ENCODE data around the gene MAN2A1.
"Not testable (repeated sequence)": the region's sequence is repeated elsewhere in the genome, so short reads cannot be mapped to it uniquely, and the experiment has no call there.

MAN2A1 gene

DNA sequence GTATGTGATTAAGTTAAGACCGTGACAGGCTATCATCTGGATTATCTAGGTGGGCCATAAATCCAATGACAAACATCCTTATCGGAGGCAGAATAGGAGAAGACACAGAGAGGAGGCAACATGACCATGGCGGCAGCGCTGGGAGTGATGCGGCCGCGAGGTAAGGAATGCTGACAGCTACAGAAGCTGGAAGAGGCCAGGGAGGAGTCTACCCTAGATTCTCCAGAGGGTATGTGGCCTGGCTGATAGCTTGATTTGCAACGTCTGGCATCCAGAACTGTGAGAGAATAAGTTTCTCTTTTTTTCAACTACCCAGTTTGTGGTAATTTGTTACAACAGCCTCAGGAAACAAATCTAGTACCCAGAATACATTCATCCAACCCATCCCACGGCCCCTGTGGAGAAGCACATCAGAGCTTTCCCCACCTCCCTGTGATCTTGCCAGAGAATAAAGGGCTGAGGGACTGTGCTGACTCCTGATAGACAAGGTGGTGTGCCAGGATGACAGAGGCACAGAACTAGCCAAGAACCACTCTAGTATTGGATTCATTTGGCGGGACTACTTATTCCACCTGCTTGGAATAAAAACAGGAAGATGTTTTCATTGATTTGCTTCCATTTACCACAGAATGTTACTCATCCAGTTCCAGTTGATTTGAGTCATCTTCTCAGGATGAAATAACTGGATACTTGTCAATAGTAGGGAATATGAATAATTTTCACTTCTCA, 187.4 kb downstream of the MAN2A1 start:
- DNase-seq = no peak

DNA sequence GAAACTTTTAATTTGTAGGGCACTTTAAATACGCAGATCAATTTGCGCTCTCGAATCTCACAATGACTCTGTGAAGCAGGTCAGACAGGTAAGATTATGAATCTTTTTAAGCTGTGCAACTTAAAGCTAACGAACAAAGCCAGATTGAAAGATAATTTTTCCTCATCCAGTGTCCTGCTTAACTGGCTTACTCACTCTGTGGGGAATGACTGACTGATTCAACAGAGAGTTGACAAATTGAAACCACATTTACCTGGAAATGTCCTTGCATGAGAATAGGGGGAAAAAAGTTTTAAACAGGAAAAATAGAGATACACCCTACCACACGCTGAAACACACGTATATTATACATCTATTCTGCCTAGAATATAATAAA, 187.9 kb downstream of the MAN2A1 start:
- DNase-seq = no peak

DNA sequence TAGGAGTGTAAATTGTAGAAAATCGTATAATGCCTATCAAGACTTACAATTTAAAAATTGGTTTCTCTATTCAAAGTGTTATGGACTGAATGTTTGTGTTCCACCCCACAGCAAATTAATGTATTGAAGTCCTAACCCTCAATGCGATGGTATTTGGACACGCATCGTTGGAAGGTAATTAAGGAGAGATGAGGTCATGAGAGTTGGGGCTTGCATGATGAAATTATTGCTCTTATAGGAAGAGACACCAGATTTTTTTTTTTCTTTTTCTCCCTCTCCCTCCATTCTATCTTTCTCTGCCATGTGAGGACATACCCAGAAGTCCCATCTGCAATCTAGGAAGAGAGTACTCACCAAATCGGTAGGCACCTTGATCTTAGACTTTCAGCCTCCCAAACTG, 189.2 kb downstream of the MAN2A1 start:
- no peak for DNase-seq

DNA sequence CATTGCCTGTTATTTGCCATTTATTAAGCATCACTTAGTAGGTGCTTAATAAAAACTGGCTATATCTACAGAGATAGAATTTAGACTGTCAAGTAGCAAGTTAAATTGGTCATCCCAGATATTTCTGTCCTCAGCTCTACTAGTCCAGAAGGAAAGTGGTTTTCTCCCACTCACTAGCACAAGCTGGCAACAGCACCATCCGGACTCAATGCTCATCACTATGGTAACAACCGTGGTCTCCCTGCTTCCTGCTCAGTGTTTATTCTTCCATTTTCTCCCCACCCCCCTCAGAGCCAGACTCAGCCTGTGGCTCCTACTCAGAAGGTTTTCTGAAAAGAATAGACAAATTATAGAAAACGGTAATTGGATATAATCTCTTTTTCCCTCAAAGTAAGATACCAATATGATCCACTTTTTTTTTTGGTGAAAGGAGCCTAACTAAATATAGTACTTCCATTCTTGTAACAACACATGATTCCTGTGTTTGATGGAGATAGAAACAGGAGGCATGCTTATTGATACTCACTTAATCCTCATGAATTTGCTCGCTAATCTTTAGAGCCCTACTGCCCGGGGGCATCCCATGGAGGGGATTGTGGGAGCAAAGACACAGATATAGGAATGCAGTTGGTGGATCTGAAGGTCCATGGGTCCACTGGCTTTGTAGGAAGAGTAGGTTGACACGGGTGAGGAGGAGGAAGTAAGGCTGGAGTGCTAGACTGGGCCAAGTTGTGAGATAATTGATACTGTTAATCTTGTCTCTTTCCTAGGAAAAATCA, 191.4 kb downstream of the MAN2A1 start:
- no peak for DNase-seq

DNA sequence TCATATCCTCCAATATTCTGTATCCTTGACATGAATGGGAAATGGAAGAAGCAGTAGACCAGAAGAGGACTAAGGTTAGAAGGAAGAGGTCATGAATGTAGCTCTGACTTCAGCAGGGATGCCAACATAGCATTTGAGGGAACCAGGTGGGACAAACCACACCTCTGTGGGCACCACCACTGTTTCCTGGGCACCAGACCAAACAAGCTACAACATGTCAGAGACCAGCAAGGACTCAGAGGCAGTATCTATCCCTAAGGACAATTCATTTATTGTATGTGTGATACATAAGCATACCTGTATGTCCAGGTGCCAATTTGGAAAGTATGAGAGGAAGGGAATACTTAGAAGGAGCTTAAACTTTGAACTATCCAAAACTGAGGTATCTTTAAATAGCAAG, 192.8 kb downstream of the MAN2A1 start:
- DNase-seq = no peak

DNA sequence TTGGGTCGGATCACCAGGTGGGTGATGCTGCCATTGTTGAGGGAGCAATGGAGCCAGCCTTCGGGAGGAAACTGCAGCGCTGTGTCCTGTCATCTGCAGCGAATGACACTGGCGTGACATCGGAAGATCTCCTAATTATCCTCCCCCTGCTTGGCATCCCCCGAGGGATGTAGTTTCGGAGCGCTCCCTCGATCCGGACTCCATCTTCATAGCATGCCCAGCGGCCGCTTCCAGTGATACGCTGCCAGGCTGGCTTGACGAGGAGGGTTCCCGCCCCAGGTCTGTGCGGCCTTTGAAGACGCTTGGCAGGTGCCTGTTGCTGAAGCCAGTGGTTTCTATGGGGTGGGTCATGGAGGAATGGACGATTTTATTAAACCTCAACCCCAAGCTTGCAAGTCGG, 194.9 kb downstream of the MAN2A1 start:
- DNase-seq = no peak

DNA sequence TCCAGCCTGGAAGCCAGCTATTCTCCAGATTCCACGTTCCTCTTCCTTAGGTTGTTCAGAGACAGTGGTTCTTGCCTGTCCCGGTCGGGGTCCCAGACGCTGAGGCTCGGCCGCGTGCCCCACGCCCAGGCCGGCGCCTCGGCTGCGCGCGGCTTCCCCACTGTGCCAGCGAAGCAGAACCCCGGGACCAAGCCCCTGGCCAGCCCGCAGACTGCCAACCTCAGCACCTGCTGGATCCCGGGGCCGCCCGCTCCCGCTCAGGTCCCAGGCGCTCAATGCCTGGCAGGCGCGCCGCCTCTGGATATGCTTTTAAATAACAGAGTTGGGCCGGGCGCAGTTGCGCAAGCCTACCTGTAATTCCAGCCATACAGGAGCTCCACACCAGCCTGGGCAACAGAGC, 195.5 kb downstream of the MAN2A1 start:
- no peak for DNase-seq

DNA sequence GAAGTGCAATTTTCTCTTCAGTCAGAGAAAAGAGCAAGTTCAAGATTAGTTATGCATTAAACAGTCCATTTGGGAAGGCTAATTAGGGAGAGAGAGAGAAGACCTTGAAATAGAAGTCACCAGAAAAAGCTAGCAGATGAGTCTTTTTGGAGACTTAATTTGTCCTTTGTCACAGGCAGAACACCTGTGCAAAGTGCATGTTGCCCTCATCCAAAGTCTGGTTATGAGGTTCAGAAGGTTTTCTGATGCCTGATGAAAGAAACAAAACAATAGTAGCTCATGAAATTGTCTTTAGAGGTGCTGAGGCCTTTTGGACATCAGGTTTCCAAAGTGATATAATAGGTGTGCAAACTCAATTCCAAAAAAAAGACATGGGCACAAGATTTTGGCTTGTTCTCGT, 199.3 kb downstream of the MAN2A1 start:
- DNase-seq = no peak

DNA sequence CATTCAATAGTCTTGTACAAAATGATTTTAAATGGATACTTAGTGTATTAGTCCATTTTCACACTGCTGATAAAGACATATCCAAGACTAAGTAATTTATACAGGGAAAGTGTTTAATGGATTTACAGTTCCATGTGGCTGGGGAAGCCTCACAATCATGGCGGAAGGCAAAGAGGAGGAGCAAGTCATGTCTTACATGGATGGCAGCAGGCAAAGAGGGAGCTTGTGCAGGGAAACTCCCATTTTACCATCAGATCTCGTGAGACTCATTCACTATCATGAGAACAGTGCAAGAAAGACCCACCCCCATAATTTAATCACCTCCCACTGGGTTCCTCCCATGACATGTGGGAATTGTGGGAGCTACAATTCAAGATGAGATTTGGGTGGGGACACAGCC, 203.5 kb downstream of the MAN2A1 start:
- DNase-seq = not testable (repeated sequence)

DNA sequence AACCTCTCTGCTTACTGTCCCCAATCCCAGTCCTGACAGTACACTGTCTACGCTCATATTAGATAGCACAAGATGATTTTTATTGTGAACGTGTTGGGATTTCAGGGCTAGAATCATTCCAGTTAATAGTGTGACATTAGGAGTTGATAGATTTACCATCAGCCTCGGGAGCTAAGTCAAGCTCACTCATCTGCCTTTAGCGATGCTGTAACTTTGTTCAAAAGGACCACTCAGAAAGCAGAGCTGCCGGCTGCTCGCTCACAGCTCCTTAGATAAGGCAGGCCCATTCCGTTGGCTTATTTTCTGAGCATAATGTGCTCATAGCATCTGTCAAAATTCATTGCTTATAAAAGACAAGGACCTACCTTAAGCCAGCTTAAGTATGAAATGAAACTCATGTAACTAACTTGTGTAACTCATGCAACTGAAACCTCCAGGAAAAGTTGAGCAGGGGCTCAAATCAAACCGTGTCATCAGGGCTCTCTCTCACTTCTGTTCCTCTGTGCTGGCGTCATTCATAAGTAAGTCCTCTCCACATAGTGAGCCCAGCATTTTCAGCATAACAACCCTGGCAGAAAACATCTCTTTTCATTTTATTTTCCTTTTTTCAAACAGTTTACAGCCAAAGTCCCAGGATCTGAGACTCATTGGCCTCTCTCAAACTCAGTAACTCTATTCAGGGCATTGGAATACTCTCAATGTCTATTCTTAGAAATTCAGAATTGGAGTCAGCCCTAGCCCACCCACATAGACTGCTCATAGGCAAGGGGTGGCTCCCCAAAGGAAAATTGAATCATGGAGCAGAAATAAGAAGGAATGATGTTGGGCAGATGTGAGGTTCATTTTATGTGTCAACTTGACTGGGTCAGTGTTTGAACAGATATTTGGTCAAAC, 208.8 kb downstream of the MAN2A1 start:
- DNase-seq = no peak

DNA sequence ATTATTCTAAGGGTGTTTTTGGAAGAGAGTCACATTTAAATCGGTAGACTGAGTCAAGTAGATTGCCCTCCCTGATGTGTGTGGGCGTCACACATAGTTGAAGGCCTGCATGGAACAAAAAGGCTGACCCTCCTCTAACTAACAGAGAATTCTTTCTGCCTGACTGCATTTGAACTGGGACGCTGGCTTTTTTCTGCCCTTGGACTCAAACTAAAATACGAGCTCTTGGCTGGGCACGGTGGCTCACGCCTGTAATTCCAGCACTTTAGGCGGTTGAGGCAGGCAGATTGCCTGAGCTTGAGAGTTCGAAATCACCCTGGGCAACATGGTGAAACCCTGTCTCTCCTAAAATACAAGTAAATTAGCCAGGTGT, 209.4 kb downstream of the MAN2A1 start:
- DNase-seq = no peak

DNA sequence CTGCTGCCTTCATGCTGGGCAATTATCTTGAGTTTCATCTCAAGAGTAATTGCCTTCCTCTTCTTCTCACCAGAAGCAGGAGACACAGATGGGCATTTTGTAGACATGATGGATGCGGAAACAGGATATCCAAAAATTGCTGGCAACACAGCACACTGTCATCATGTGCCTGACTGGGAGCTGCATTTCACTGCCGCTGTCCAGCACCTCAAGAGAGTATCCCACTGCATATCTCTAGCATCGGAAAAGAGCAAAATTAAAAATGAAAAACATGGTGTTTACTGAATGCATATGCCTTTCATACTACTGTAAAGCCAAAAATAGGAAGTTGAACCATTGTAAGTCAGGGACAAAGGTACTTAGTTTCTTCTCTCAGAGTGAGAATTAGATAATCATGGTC, 210.7 kb downstream of the MAN2A1 start:
- DNase-seq = no peak

DNA sequence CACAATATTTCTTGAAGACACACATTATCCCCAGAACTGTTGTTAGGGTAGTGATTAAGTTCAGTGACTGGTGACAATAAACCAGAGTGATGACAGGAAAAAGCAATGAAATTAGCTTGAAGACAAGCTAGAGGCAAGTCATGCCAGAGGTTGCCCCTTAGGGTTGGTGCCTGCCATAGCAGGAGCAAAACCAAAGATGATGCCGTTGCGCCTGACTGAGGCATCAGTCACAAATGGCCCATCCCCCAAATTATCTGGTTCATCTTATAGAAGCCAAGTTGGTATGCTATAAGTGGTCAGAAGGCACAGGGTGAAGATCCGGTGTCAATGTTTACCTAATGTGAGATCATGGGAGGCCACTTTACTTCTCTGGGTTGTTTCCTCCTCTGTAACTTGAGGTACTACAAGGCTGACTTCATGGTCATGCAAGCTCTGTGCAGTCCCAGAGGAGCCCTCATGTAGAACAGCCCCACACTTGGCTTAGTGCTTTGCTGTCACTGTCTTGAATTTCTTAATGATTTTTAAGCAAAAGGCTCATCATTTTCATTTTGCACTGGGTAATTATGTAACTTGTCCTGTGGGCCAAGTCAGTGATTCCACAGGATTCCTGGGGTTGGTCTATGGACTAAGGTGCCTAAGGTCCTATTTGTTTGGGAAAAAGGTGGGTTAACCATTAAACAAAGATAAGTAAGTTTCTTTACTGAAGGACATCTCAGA, 211.3 kb downstream of the MAN2A1 start:
- DNase-seq = no peak

DNA sequence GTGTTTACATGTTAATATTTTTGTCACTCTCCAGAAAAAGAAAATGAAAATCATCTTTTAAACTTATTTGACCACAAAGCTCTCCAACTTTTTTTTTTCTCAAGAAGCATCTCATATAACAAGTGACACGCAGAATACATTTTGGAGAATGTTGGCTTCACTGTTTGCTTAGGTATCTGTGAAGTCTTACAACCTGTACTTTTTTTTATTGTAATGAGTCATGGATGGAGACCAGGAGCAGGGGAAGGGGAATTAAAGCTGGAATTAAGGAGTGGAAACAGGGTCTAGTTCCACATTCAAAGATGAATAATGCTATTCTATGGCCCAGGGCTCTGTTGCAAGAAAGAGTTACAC, 211.9 kb downstream of the MAN2A1 start:
- DNase-seq = no peak

DNA sequence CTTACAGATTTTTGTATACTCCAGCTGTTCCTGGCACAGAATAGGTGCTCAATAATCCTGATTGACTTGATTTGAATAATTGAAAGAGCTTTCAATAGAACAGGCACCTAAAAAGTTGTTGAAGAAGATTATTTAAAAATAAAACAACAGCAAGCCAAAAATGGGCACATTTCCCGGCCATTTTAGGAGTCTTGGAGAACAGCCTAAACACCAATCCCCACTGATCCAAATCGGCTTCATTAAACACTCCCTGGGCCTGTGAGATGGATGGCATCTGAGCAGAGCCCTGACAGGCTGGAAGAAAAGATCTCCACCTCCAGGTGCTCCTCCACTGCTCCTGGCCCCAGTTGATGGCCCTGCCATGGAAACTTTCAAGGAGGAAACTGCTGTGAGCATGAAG, 213.3 kb downstream of the MAN2A1 start:
- no peak for DNase-seq

DNA sequence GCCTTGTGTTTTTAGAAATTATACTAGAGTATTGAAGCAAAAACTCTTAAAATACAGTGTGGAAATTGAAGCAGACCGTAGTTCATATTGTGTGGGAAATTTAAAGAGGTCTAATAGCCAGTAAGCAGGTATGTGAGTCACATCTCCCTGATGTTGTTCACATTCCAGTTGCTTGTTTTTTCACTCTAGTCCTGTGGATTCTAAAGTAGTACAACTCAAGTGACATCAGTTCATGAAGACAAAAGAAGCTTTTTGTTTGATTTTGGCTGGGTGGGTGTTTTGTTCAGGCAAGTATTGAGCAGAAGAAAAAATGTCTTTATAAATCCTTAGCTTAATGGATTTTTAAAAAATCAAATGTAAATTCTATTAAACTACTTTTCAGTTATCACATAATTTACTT, 216.2 kb downstream of the MAN2A1 start:
- DNase-seq = no peak

DNA sequence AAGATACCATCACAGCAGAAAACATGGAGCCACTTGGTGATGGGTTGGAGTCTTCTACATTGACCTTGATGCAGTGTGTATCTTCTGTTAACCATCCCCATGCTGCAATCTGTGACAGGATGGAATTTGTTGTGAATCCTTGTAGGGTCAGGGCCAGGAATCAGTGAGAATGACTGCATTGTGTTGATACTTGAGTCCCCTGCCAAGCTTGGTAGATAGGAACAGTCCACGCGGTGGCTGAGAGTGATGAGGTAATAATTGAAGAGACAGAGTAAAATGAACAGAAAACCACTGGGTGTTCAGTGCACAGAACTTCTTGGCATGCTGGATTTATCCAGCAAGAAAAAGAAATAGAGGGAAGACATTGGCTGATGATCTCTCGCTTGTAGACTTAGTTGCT, 217.5 kb downstream of the MAN2A1 start:
- DNase-seq = no peak

DNA sequence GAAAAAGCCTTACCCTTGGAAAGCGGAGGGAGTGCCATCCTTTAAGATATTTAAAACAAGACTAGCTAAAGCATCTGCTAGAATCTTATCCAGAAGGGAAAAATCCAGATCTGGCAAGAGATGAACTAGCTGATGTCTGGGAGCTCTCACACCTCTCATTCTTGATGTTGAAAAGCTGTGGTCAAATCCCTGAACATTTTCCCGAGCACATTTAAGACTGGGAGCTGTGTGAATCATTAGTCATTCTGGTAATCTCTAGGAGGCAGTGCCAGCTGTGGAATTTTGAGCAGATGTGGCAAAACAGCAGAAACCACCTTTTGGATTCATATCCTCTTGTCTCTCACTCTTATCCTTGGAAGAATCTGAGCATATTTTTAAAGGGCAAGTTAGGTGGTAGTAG, 218.0 kb downstream of the MAN2A1 start:
- no peak for DNase-seq

DNA sequence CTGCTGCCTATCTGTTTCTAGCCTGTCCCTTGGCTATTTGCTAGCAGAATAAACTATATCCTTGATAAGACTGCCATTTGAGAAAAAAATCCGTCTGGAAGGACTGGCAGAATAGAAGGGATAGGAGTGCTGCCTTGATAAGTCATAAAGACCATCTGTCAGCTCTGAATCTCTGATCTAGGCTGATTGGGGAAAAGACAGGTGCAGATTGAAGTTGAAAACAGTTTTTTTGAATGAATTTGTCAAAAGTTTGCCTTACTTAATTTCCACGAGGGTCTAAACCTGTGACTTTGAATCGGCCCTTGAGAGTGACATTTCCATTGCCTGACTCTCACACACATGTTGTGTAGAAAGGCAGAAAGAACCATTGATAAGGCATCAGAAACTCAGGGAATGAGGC, 218.6 kb downstream of the MAN2A1 start:
- no peak for DNase-seq

DNA sequence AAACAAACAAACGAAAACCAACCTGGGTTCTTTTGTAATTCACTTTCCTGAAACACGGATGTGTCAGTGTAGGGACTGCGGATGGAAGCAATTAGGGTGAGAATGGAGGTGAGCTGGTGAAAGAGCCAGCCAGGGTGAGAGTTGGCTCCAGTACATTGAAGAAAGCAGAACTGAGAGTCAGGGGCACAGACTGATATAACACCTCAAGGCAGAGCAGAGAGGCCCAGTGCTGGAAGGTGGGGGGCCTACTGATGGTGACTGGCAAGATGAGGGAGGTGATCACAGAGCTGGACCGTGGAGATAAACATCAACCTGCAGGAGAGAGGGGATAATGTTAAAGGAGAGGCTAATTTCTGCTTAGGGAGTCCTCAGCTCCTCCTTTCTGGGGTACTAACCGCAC, 221.1 kb downstream of the MAN2A1 start:
- no peak for DNase-seq

DNA sequence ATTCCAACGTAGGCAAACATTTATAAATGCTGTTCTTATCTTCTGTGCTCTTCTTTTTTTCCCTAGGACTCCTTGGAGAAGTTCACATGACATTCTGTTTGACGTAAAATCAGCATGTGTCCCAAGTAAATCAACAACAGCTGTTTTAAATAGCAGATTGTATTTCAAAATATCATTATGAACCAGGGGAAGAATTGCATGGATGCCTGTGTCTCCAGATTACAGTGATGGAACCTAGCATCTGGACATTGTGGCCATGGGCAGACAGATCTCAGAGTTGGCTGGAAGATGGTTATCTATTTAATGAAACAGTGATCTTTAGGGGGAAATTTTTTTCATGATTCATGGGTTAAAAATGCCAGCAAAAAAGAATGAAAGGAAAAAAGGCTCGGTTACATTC, 222.0 kb downstream of the MAN2A1 start:
- DNase-seq = no peak

DNA sequence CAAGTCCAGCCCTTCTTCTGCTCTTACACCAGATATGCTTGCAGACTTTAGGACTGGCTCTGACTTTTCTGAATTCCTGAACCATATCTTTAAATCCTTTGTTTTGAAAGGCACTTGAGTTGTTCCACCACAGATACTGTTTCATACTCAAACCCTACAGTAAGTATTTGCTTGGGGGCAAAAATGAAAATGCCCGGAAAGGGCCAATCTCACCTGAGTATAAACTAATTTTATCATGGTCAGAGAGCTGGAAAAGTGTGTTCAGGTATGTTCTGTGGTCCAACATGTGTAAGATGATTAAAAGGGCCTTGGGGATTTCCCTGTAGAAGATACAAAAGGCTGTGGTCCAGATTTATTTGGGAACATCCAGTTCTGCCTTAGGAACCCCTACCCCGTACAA, 225.2 kb downstream of the MAN2A1 start:
- DNase-seq = no peak

DNA sequence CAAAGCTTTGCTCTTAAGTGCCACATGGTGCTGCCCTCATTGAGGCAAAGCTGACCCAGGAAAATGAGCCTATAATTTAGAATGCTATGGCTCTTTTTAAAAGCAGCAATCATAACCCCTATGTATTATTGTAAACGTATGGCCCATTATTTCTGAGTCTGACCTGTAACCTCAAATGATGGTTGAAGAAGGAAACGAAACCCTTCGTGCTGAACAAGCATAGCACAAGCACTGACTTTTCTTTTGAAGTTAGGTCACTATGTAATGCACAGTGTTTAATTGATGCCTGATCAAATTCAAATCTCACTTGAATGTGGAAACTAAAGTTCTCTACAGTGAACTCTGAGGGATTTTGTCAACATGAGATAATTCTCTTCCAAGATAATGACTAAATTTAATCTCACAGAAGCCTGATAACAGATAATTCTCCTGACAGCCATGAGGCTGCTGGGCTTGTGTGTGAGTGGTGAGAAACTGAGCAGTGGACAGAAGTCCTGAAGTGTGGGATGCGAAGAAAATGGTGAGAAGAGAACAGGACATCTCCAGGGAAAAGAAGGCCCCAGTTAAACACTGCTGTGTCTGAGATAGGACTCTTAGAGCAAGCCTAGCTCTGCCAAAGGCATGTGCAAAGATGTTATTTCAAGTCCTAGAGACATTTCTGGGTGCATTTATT, 226.9 kb downstream of the MAN2A1 start:
- no peak for DNase-seq

Data from activated gamma-delta T cell treated with Interleukin-2 at 50 U/mL for 16 hours (primary cell).